GM18909 (cell line): ENCODE measurements around the gene RTP5.

ENCODE experiments used
- ATAC-seq: cut with Tn5 transposase; IDR thresholded peaks from one replicate; pipeline ENCODE4 v1.9.1; 2021; ENCODE audit warnings: mild to moderate bottlenecking; ENCODE audit not compliant: unreplicated experiment, poor library complexity

RTP5 gene

DNA sequence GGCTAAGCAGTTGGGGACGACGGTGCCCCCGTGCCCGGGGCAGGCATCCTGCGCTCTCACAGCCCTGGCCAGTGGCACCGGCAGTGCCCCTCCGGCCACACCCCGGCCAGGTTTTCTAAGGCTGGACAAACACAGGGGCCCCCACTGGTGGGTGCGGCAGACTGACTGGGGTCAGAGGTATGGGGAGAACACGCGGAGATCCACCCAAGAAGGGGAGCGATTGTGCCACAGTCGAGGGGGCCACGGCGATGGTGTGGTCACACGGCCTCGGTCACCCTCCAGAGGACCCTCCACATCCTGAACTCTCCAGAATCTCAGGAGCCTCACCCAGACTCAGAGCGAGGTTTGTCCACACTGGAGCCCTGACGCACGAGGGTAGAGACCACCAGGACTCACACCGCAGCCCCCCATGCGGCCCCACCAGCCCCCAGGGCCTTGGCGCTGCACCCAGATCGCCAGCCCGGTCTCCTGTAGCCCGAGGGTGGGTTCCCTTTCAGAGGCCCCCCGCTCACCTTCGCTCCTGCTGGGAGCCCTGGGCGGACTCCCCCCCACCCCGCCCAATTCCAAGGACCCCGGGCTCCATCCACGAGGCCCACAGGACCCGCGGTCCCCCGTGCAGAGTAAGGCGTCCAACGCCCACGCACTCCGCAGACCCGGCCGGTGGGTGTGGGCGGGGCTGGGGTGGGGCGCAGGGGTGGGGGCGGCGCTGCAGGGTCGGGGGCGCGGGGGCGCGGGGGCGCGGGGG, 26.0 kb upstream of the RTP5 start:
- no peak for ATAC-seq

DNA sequence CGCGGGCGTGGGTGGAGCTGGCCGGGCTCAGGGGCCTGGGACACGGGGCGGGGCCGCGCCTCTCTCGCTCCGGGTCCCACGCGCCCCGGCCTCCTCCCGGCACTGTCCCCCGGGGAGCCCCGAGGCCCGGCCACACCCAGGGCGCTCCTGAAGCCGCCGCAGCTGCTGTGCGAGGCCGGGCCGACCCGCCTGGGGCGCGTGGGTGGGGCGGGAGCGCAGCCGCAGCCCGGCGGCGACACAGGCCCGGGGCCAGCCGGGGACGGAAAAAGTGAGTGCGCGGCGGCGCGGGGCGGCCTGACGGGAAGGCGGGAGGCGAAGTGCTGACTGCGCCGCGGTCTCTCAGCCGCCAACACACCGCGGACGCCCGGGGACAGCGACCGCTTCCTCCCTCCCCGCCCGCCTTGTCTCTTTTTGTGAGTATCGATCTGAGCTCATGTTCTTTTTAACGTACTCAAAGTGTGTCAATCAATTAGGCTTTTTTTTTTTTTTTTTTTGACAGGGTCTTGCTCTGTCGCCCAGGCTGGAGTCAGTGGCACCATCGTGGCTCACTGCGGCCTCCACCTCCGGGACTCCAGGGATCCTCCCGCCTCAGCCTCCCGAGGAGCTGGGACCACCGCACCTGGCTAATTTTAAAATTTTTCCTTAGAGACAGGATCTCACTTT, 25.3 kb upstream of the RTP5 start:
- peak; percentile 72 for ATAC-seq

- no peak for ATAC-seq
These were observed 24.5 kb upstream of the RTP5 start for GRCh38 chr2:241844831-241845578.

GRCh38 chr2:241846406-241846805, 23.1 kb upstream of the RTP5 start:
- no peak for ATAC-seq

DNA sequence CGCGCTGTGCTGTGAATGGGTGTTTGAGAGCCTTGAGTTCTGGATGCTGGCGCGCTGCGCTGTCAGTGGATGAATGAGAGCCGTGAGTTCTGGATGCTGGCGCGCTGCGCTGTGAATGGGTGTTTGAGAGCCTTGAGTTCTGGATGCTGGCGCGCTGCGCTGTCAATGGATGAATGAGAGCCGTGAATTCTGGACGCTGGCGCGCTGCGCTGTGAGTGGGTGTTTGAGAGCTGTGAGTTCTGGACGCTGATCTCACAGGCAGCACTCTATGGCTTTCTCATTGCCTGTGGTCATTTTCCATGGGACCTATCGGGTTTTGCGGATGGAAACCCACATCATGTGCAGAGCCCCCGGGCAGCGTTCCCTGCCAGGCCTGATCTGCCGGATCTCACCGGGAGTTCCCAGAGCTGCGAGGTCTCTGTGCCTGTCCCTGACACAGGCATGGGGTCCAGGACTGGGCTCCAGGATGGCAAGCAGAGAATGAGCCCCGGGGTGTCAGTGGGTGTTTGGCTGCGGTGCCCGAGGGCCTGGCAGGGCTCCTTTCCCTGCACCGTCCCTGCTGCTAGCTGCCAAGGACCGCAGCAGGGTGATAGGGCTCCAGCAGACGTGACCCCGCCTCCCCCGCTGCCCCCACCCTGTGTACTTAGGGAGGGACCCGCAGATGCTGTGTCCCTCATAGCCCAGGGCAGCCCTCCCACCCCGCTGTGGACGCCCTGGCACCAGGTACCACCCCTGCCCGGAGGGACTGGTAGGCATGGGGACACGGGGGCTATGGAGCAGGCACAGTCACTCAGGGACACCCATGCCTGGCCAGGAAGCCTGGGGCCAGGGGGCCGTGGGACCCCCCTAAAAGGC, 20.5 kb upstream of the RTP5 start:
- ATAC-seq, result no peak

GRCh38 chr2:241849616-241850543, 19.6 kb upstream of the RTP5 start:
- ATAC-seq, result no peak

- no peak for ATAC-seq
These were observed 18.8 kb upstream of the RTP5 start for GRCh38 chr2:241850544-241851324.

- no peak for ATAC-seq
These were observed 18.0 kb upstream of the RTP5 start for GRCh38 chr2:241851325-241852115.

DNA sequence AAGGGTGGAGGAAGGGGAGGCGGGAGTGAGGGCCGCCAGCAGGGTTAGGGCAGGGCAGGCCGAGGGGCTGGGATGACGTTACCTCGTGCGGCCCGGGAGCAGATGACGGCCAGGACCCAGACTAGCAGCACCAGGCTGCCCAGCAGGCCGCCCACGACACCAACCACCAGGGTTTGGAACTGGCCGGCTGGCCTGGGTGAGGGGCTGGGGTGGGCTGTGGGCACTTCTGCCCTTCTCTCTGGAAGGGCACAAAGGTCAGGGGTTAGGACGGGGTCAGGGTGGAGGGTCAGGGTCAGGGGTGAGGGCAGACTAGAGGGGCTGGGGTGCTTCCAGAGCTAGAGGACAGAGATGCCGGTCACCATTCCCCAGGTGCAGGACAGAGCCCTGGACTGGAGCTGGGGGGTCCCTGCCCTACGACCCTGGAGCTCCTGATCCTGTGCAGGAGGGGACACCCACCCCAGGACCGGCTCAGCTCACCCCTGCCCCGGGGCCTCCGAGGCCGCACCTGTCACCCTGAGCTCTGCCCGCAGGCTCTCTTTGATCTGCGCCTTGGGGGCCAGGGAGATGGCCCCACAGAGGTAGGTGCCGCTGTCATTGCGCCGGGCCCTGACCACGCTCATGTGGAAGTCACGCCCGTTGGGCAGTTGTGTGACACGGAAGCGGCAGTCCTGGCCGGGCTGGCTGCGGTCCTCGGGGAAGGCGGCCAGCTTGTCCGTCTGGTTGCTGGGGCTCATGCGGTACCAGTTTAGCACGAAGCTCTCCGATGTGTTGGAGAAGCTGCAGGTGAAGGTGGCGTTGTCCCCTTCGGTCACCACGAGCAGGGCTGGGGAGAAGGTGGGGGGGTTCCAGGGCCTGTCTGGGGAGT, 17.2 kb upstream of the RTP5 start:
- no peak for ATAC-seq

DNA sequence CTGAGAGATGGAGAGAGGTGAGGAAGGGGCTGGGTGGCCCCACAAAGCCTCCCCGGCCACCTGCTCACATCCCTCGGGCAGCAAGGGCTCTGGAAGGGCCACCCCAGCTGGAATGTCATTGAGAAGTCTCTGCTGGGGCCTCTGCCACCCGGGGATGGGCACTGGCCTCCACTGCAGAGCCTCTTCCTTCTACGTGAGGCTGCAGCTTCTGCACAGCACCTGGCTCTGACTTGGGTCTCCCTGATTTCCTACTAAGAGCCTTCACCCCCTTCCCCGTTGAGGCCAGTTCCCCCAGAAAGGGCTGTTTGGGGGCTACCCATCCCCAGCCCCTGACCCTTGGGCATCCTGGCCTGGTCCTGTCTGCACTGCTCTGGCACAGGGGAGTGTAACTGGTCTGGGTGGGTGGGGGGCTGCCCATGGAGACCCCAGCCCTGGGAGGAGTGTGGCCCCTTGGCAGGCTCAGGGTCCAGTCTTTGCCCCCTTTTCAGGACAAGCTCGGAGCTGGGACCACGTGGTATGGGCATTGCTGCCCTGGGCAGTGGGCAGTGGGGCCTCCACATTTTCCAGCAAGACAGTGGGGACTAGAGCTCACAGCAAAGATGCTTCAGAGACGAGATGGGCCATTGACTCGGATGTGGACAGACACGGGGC, 16.4 kb upstream of the RTP5 start:
- no peak for ATAC-seq

DNA sequence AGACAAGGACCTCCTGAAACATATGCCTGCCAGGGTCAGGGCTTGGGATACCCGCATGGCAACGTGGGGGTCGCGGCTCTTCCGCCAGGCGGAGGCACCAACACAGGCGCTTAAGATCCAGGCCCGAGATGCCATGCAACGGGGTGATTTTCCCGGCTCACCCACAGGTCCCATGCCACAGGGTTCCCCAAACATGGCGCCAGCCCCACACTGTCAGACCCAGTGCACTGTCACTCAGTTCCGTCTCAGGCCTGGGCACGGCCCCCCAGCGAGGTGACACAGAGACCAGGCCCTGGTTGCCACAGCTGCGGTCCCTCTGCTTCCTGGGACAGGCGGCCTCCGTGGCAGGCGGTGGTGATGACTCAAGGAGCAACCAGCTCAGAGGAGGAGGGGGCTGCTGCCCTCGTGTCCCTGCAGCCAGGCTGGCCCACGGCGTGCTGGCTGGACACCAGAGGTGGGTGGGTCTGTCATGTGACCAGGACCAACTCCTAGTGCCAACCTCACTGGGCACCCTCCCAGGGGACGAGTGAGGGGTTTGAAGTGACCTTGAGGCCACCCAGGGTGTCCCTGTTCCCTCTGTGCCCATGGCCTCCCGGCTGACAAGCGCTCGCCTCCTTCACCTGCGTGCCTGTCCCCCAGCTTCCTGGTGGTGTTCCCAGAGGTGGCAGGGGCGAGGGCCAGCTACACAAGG, 15.7 kb upstream of the RTP5 start:
- no peak for ATAC-seq

- ATAC-seq, result no peak
These were observed 14.9 kb upstream of the RTP5 start for GRCh38 chr2:241854342-241855244.

GRCh38 chr2:241855245-241855887, 14.2 kb upstream of the RTP5 start:
- no peak for ATAC-seq

GRCh38 chr2:241855888-241856422, 13.6 kb upstream of the RTP5 start:
- no peak for ATAC-seq
